Calu3 (cell line): ENCODE data around the gene TMEM86A. TPM values are rescaled to one million over a fixed set of nuclear protein-coding genes. Genes with fewer than 3 reads are reported as not detected.

Source experiments
- BruUV-seq: library from RNA; stranded (reverse); fragments of 400-500 nt; replicated peaks from 2 replicates; lab custom pipeline; 2021; lab: Mats Ljungman, UMichigan
- CTCF ChIA-PET: fragments of 300-600 bp; sonication (Branson Sonifier 250); formaldehyde crosslinking; loops from one replicate; lab custom pipeline; 2022; ENCODE audit warnings: antibody characterized with exemption; lab: Charles Lee
- DNase-seq: peaks from one replicate; pipeline ENCODE4 v3.0.0; 2022
- H3K27ac Mint-ChIP-seq: one replicate; pipeline ENCODE4 v1.8.0; 2022; ENCODE audit warnings: mixed read lengths; ENCODE audit not compliant: unreplicated experiment
- H3K27me3 Mint-ChIP-seq: one replicate; pipeline ENCODE4 v1.8.0; 2022; ENCODE audit warnings: mixed read lengths; ENCODE audit not compliant: unreplicated experiment
- H3K36me3 Mint-ChIP-seq: one replicate; pipeline ENCODE4 v1.8.0; 2022; ENCODE audit warnings: mild to moderate bottlenecking, moderate library complexity, mixed read lengths; ENCODE audit not compliant: insufficient read depth, unreplicated experiment
- H3K4me1 Mint-ChIP-seq: one replicate; pipeline ENCODE4 v1.8.0; 2022; ENCODE audit warnings: mild to moderate bottlenecking, low read depth, mixed read lengths; ENCODE audit not compliant: unreplicated experiment
- H3K4me3 Mint-ChIP-seq: one replicate; pipeline ENCODE4 v1.8.0; 2022; ENCODE audit warnings: mild to moderate bottlenecking, low read depth, moderate library complexity, mixed read lengths; ENCODE audit not compliant: unreplicated experiment
- H3K9me3 Mint-ChIP-seq: one replicate; pipeline ENCODE4 v1.8.0; 2022; ENCODE audit warnings: low read depth, mixed read lengths; ENCODE audit not compliant: unreplicated experiment
- CTCF ChIP-seq: fragments of 200-600 bp; IDR thresholded peaks from one replicate; pipeline ENCODE4 v1.8.0; 2022; ENCODE audit warnings: antibody characterized with exemption; ENCODE audit not compliant: unreplicated experiment
- intact Hi-C: fragments of 100-400 bp; cut with micrococcal nuclease; formaldehyde crosslinking; loops from one replicate; pipeline ENCODE4 v1.10.0; 2022; ENCODE audit not compliant: unreplicated experiment
- total RNA-seq: library from RNA; stranded (reverse); gene quantifications from 2 replicates; pipeline ENCODE4 v1.2.3, GENCODE V29; 2022

The TMEM86A gene
- total RNA-seq, 1 experiment from 2014 or later, result 8.8 TPM

- TF ChIP-seq CTCF, result peak; percentile 75
- DNase-seq, result peak; percentile 76
- peak overlapping the region; percentile 90 for H3K4me3 Mint-ChIP-seq
- H3K27me3 Mint-ChIP-seq, result peaks cover 22% of the 10 kb centered on the region
- peak overlapping the region; percentile 10 for H3K27ac Mint-ChIP-seq
- CTCF ChIA-PET, result interaction anchor here (0.7 to 2.1 kb wide), 18 partner anchors 10 to 231 kb away, joined by 3 to 16 read pairs (median 4); partner anchors contain the start of genes SPTY2D1, TSG101 and UEVLD
- peaks cover 16% of the 10 kb centered on the region for H3K4me1 Mint-ChIP-seq
- H3K9me3 Mint-ChIP-seq, result no peaks in the 10 kb centered on the region
- TSS peak; percentile 34 for BruUV-seq
- peaks cover 15% of the 10 kb centered on the region for H3K36me3 Mint-ChIP-seq
- intact Hi-C loops, result loop anchor here (10.0 kb wide), 1 partner anchor 87 kb away; the partner anchor contains the start of gene SPTY2D1
These were observed 23.1 kb downstream of the TMEM86A start for GRCh38 chr11:18721561-18722292.

DNA sequence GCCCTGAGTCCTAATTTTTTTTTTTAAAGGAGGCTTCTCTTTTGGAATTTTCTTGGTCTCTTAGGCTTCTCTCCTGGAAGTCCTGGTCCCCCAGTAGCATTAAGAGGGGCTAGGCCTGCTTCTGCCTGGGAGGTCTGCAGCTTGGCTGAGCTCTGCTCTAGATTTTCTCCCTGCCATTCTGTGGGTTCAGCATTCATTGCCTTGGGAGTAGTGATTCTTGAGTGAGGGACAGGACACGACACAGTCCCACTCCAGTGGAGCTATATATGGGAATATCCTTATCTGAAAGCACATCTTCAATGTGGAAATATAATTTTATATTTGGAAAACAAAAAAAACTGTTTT lies 23.7 kb downstream of the TMEM86A start:
- CTCF ChIA-PET, result interaction anchor here (0.7 to 2.1 kb wide), 18 partner anchors 9 to 231 kb away, joined by 3 to 16 read pairs (median 4); partner anchors contain the start of genes SPTY2D1, TSG101 and UEVLD
- DNase-seq, result no peak
- H3K4me3 Mint-ChIP-seq, result peak overlapping the region; percentile 90
- TF ChIP-seq CTCF, result peak; percentile 0
- BruUV-seq, result no TSS peak
- no peaks in the 10 kb centered on the region for H3K9me3 Mint-ChIP-seq
- H3K27ac Mint-ChIP-seq, result no peak overlapping the region
- H3K4me1 Mint-ChIP-seq, result peaks cover 16% of the 10 kb centered on the region
- peaks cover 15% of the 10 kb centered on the region for H3K36me3 Mint-ChIP-seq
- peaks cover 16% of the 10 kb centered on the region for H3K27me3 Mint-ChIP-seq
- intact Hi-C loops, result loop anchor here (10.0 kb wide), 1 partner anchor 87 kb away; the partner anchor contains the start of gene SPTY2D1

DNA sequence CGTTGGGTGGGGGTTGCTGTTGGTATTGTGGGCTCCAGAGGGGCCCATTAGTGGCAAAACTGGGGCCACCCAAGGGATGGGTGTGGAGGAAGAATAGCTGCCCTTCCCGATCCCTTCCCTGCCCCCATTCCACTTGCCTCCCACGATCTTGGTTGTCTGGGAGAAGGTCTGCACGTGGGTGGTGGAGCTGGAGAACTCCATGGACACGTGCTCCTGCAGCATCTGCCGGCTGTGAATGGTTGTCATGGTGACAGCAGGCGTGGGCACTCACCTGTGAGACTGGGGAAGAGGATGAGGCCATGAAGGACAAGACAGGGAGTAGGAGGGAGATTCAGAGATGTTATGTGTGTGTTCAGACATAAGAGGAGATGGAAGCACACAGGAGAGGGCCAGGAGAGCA lies 25.4 kb downstream of the TMEM86A start:
- TF ChIP-seq CTCF, result no peak
- intact Hi-C loops, result loop anchor here (10.0 kb wide), 1 partner anchor 89 kb away; the partner anchor contains the start of gene SPTY2D1
- peaks cover 16% of the 10 kb centered on the region for H3K4me1 Mint-ChIP-seq
- H3K9me3 Mint-ChIP-seq, result no peaks in the 10 kb centered on the region
- no peaks in the 10 kb centered on the region for H3K27me3 Mint-ChIP-seq
- no peak overlapping the region for H3K27ac Mint-ChIP-seq
- CTCF ChIA-PET, result interaction anchor here (1.1 kb wide), 1 partner anchor 18 kb away, joined by 3 read pairs; no protein-coding TSS in a partner anchor
- H3K36me3 Mint-ChIP-seq, result peaks cover 15% of the 10 kb centered on the region
- DNase-seq, result no peak
- no peak overlapping the region for H3K4me3 Mint-ChIP-seq
- BruUV-seq, result no TSS peak

DNA sequence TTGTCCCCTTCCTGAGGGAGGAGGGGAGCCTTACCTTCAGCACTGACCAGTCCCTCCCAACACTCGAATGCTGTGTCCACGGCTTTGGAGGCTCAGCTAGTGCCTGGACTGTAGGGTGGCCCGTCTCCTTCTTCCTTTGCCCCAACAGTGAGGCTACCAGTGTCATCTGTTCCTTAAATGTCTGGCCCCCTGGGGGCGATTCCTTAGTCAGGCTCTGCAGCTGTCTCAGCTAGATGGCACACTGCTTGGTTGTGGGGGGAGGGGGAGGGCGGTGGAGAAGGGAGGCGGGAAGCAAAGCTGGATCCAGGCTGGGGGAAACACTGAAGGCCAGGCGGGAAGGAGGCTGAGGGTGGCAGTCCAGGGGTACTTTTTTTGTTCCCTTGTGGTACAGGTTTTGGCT lies 27.5 kb downstream of the TMEM86A start, which contains the start of gene IGSF22:
IGSF22 (minus strand) TSS at position 149 of the 400 bp plus-strand sequence. CDS start 1,952 bp downstream, outside the sequence.
- DNase-seq, result no peak
- H3K27me3 Mint-ChIP-seq, result no peaks in the 10 kb centered on the region
- no peak for TF ChIP-seq CTCF
- BruUV-seq, result no TSS peak
- H3K9me3 Mint-ChIP-seq, result no peaks in the 10 kb centered on the region
- peaks cover 8% of the 10 kb centered on the region for H3K36me3 Mint-ChIP-seq
- H3K27ac Mint-ChIP-seq, result no peak within 1 kb of the TSS
- no peak within 1 kb of the TSS for H3K4me3 Mint-ChIP-seq
- H3K4me1 Mint-ChIP-seq, result peaks cover 13% of the 10 kb centered on the region
- intact Hi-C loops, result loop anchor here (10.0 kb wide), 1 partner anchor 91 kb away; the partner anchor contains the start of gene SPTY2D1
- CTCF ChIA-PET, result no interaction called here
